Stimulated activated CD4-positive, alpha-beta T cell treated with anti-CD3 and anti-CD28 coated beads, Interleukin-15, amount 100 ng/mL, for 1 hour (primary cell): Measurements from ENCODE around the gene CSF1R.

ENCODE experiments used
- DNase-seq, 2 donors: peaks; one replicate each; pipeline ENCODE4 v3.0.0-alpha.2; 2020; ENCODE audit warnings: low read depth in 1 of 2, low spot score in 1 of 2

CSF1R gene

GRCh38 chr5:150070821-150071220 is 15.5 kb downstream of the CSF1R start:
- DNase-seq, result no peak

GRCh38 chr5:150069672-150070627 is 16.4 kb downstream of the CSF1R start:
- no peak for DNase-seq

GRCh38 chr5:150068961-150069645 is 17.3 kb downstream of the CSF1R start:
- DNase-seq, result no peak

GRCh38 chr5:150068472-150068871 is 17.9 kb downstream of the CSF1R start:
- no peak for DNase-seq

- no peak for DNase-seq
Observed at GRCh38 chr5:150068071-150068470, 18.3 kb downstream of the CSF1R start.

- DNase-seq, result no peak
Observed at GRCh38 chr5:150067405-150067960, 18.9 kb downstream of the CSF1R start.

- no peak for DNase-seq
Observed at GRCh38 chr5:150066901-150067396, 19.4 kb downstream of the CSF1R start.

GRCh38 chr5:150066436-150066835 is 19.9 kb downstream of the CSF1R start:
- DNase-seq, result no peak

GRCh38 chr5:150065886-150066285 is 20.5 kb downstream of the CSF1R start:
- no peak for DNase-seq

GRCh38 chr5:150065346-150065745 is 21.0 kb downstream of the CSF1R start:
- DNase-seq, result no peak

GRCh38 chr5:150064681-150065220 is 21.6 kb downstream of the CSF1R start:
- no peak for DNase-seq

- DNase-seq, result no peak
Observed at GRCh38 chr5:150063638-150064037, 22.7 kb downstream of the CSF1R start.

- DNase-seq, result no peak
Observed at GRCh38 chr5:150062216-150062922, 24.0 kb downstream of the CSF1R start.

- DNase-seq, result no peak
Observed at GRCh38 chr5:150061538-150061995, 24.8 kb downstream of the CSF1R start.

GRCh38 chr5:150060471-150060870 is 25.9 kb downstream of the CSF1R start:
- no peak for DNase-seq

- no peak for DNase-seq
Observed at GRCh38 chr5:150059623-150060022, 26.7 kb downstream of the CSF1R start.

GRCh38 chr5:150058480-150059126 is 27.8 kb downstream of the CSF1R start:
- no peak for DNase-seq

- DNase-seq, result no peak
Observed at GRCh38 chr5:150057996-150058395, 28.4 kb downstream of the CSF1R start.

- no peak for DNase-seq
Observed at GRCh38 chr5:150057511-150057910, 28.8 kb downstream of the CSF1R start.

GRCh38 chr5:150057052-150057451 is 29.3 kb downstream of the CSF1R start:
- no peak for DNase-seq
